HepG2 (cell line): ENCODE results near the gene CEACAM4. TPM values are rescaled to one million over a fixed set of nuclear protein-coding genes. Genes with fewer than 3 reads are reported as not detected.

Experiments
- NFYB ChIP-seq: sonication (generic); formaldehyde crosslinking; IDR thresholded peaks from 2 replicates; pipeline ENCODE4 v1.4.0; 2020; ENCODE audit warnings: missing genetic modification reagents
- PAX8 ChIP-seq: sonication (generic); formaldehyde crosslinking; IDR thresholded peaks from 2 replicates; pipeline ENCODE4 v1.8.0; 2022; ENCODE audit warnings: mild to moderate bottlenecking, missing genetic modification reagents, borderline replicate concordance
- RAD51 ChIP-seq: fragments of 450-650 bp; IDR thresholded peaks from 2 replicates; pipeline ENCODE4 v1.6.1; 2016; ENCODE audit warnings: borderline replicate concordance
- REST ChIP-seq, 2 experiments: IDR thresholded peaks; 2 replicates each; pipeline ENCODE4 v1.6.1; 2011 to 2012; ENCODE audit warnings: low read length in 2 of 2, borderline replicate concordance in 1 of 2, low read depth in 1 of 2, mild to moderate bottlenecking in 1 of 2, moderate library complexity in 1 of 2
- SNAI1 ChIP-seq: sonication (generic); formaldehyde crosslinking; IDR thresholded peaks from 2 replicates; pipeline ENCODE4 v1.5.0; 2020; ENCODE audit warnings: mild to moderate bottlenecking, missing genetic modification reagents, borderline replicate concordance
- SNAPC4 ChIP-seq: sonication (generic); formaldehyde crosslinking; IDR thresholded peaks from 2 replicates; pipeline ENCODE4 v1.4.0; 2020; ENCODE audit warnings: mild to moderate bottlenecking, missing genetic modification reagents
- TEF ChIP-seq: sonication (generic); formaldehyde crosslinking; IDR thresholded peaks from 2 replicates; pipeline ENCODE4 v1.5.0; 2020; ENCODE audit warnings: missing genetic modification reagents
- ZNF83 ChIP-seq: sonication (generic); formaldehyde crosslinking; IDR thresholded peaks from 2 replicates; pipeline ENCODE4 v1.4.0; 2020; ENCODE audit warnings: missing genetic modification reagents, mild to moderate bottlenecking, borderline replicate concordance
- polyA plus RNA-seq, 8 experiments: library from polyadenylated mRNA; depleted of rRNA in 3 of 8; stranded (reverse) in 7 of 8; unstranded in 1 of 8; fragments of >200 nt; fragmentation: Illumina TruSeq in 4 of 8; extraction: Trizol in 4 of 8; gene quantifications; 2 replicates each; pipeline versions ENCODE4 v1.2.1 to v1.2.3, GENCODE V29; 2011 to 2016; ENCODE audit warnings: low read depth in 4 of 8, missing spikeins in 1 of 8, mixed read lengths in 1 of 8; ENCODE audit not compliant: insufficient read depth in 1 of 8
- total RNA-seq, 5 experiments: library from RNA; depleted of rRNA; stranded (reverse); fragments of >200 nt; fragmentation: Illumina TruSeq; extraction: Trizol; gene quantifications; 2 replicates each; pipeline ENCODE4 v1.2.3, GENCODE V29; 2016; ENCODE audit warnings: low read depth in 1 of 5

CEACAM4 gene
- total and polyA plus RNA-seq, 2 of the 13 experiments (the other 11 are each of a cell fraction or from before 2014, with no cell fraction given) = not detected

- TF ChIP-seq NFYB (CRISPR knock-in tag) = no peak
- peak; percentile 71 to 95 for TF ChIP-seq REST (IDR thresholded peaks at IDR 0.05; ENCODE audit: borderline replicate concordance in 1 of 2, low read depth in 1 of 2, low read length in 2 of 2)
- no peak for TF ChIP-seq SNAPC4
- TF ChIP-seq SNAI1 = no peak
- no peak for TF ChIP-seq ZNF83 (CRISPR knock-in tag)
- peak; percentile 32; the same call in 1 of the 2 replicates for TF ChIP-seq RAD51
- no peak for TF ChIP-seq PAX8 (CRISPR knock-in tag)
- TF ChIP-seq TEF (CRISPR knock-in tag) = no peak
These were observed 9.9 kb downstream of the CEACAM4 start (continued) for GRCh38 chr19:41616792-41617621.
